ENCODE measurements around the gene PARD3. TPM values are rescaled to one million over a fixed set of nuclear protein-coding genes. Genes with fewer than 3 reads are reported as not detected.
"Not testable (repeated sequence)": the region's sequence is repeated elsewhere in the genome, so short reads cannot be mapped to it uniquely, and the experiment has no call there.

The PARD3 gene
- polyA plus RNA-seq, 3 donors: 0.51 TPM; not detected in 2

- 100% methylated on average over 1 of the region's 2 CpGs for WGBS (ENCODE audit: insufficient coverage)
- no peak for DNase-seq
- Mint-ChIP-seq H3K4me1 (no peaks in the 10 kb centered on the region), H3K36me3 (no peaks in the 10 kb centered on the region), H3K9me3 (no peaks in the 10 kb centered on the region), H3K27me3 (ENCODE audit: low read depth in 3 of 3) (peaks cover 0 to 10% (median 5%) of the 10 kb centered on the region in 3 donors), H3K4me3 (no peak overlapping the region), H3K27ac (no peak overlapping the region)
- Histone ChIP-seq H3K27ac (ENCODE audit: low read depth in 1 of 2, low read length in 2 of 2) (no peak overlapping the region), H3K27me3 (ENCODE audit: control insufficient read depth in 2 of 2, insufficient read depth in 2 of 2, low read length in 2 of 2) (no peaks in the 10 kb centered on the region), H3K4me2 (replicated peaks; ENCODE audit: extremely low read depth, low read length, poor library complexity, severe bottlenecking) (no peak overlapping the region), H4K20me1 (ENCODE audit: insufficient read depth, low read length) (no peaks in the 10 kb centered on the region), H3K9ac (ENCODE audit: insufficient read depth, low read length, poor library complexity, severe bottlenecking) (no peak overlapping the region), H3K36me3 (replicated peaks in 1 of 2; ENCODE audit: control insufficient read depth in 1 of 2, insufficient read depth in 2 of 2, low read length in 2 of 2) (no peaks in the 10 kb centered on the region), H3K9me3 (replicated peaks in 1 of 2; ENCODE audit: control insufficient read depth in 1 of 2, insufficient read depth in 1 of 2, low read length in 2 of 2) (no peaks in the 10 kb centered on the region), H2AFZ (ENCODE audit: insufficient read depth, low read depth, low read length, poor library complexity, severe bottlenecking) (no peak overlapping the region), H3K79me2 (ENCODE audit: insufficient read depth, low read length) (no peaks in the 10 kb centered on the region), H3K4me1 (ENCODE audit: control insufficient read depth in 1 of 2, insufficient read depth in 2 of 2, low read length in 2 of 2) (no peaks in the 10 kb centered on the region), H3K4me3 (replicated peaks in 1 of 3; ENCODE audit: low read depth in 2 of 3, low read length in 3 of 3) (no peak overlapping the region)
- no peak for TF ChIP-seq CTCF (IDR thresholded peaks at IDR 0.05)
- intact Hi-C loops (cut with micrococcal nuclease): no loop called here
These were observed 63.8 kb downstream of the PARD3 start for GRCh38 chr10:34751272-34751671.

DNA sequence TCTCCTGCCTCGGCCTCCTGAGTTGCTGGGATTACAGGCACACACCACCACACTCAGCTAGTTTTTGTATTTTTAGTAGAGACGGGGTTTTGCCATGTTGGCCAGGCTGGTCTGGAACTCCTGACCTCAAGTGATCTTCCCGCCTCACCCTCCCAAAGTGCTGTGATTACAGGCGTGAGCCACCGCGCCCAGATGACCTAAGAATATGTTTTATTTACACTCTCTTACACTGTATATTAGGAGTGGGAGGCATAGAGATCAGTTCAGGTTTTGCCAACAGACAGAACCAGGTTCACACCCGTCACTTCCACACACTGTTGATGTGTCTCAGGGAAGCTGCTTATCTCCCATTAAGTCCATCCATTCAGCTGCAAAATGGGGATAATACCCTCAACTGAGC, 64.3 kb downstream of the PARD3 start:
- not testable (repeated sequence) for H3K36me3 Mint-ChIP-seq, H3K27ac Mint-ChIP-seq
- WGBS (ENCODE audit: insufficient coverage): 80% methylated on average over 1 of the region's 7 CpGs

More for the DNA sequence above, 64.3 kb downstream of the PARD3 start:
- H3K4me1 ChIP-seq (ENCODE audit: control insufficient read depth in 1 of 2, insufficient read depth in 2 of 2, low read length in 2 of 2); H3K27me3 Mint-ChIP-seq (ENCODE audit: low read depth in 3 of 3); H3K9ac ChIP-seq (ENCODE audit: insufficient read depth, low read length, poor library complexity, severe bottlenecking); H3K9me3 Mint-ChIP-seq; H4K20me1 ChIP-seq (ENCODE audit: insufficient read depth, low read length); H3K4me3 ChIP-seq (replicated peaks in 1 of 3; ENCODE audit: low read depth in 2 of 3, low read length in 3 of 3); intact Hi-C loops (cut with micrococcal nuclease); H3K36me3 ChIP-seq (replicated peaks in 1 of 2; ENCODE audit: control insufficient read depth in 1 of 2, insufficient read depth in 2 of 2, low read length in 2 of 2); H3K9me3 ChIP-seq (replicated peaks in 1 of 2; ENCODE audit: control insufficient read depth in 1 of 2, insufficient read depth in 1 of 2, low read length in 2 of 2); H3K4me3 Mint-ChIP-seq; H3K4me2 ChIP-seq (replicated peaks; ENCODE audit: extremely low read depth, low read length, poor library complexity, severe bottlenecking); H3K4me1 Mint-ChIP-seq; DNase-seq; H3K27ac ChIP-seq (ENCODE audit: low read depth in 1 of 2, low read length in 2 of 2); H3K27me3 ChIP-seq (ENCODE audit: control insufficient read depth in 2 of 2, insufficient read depth in 2 of 2, low read length in 2 of 2); H2AFZ ChIP-seq (ENCODE audit: insufficient read depth, low read depth, low read length, poor library complexity, severe bottlenecking); H3K79me2 ChIP-seq (ENCODE audit: insufficient read depth, low read length): not testable (repeated sequence)

Measured in CD14-positive monocyte (primary cell).